HG03575 (cell line): ENCODE data around the gene PRCD.

ENCODE experiments used
- ATAC-seq: cut with Tn5 transposase; IDR thresholded peaks from one replicate; pipeline ENCODE4 v1.9.1; 2021; ENCODE audit not compliant: unreplicated experiment, insufficient number of reproducible peaks, low FRiP score; ENCODE audit errors: extremely low read depth

The PRCD gene

DNA sequence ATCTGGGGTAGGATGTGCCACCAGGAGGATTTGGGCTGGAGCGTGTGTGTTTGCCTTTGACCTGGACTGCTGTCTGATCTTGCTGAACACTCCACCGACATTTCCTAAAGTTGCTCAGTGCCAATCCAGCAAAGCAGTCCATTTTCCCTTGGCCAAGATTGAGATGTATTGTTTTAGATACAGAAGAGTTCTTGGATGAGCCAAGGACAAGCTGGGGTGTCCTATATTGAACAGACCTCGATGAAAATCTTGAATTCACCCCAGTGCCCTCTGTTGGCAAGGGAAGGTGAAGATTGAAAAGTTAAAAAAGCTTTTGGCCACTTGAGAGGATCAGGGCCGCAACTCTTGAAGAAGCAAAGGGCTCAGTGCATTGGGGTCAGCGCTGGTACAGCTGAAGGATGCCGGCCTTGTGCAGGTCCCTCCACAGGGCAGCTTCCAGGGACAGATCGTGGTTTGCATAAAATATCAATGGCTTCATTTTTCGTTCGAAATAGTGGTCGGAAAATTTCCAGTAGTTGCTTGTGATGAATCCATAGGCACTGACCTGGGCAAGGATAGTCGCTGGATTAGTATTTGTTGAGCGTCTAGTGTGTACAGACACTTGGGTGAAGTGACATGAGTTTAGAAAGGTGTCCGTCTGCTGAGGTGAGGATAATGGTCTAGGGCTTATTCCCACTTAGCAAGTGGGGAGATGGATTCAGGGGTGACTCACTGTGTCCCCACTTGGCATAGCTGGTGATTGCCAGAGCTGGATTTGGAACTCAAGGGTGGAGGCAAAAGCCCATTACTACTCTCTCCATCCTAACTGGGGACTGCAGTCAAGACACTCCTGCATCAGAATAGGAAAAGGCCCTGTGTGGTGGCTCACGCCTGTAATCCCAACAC lies 26.1 kb downstream of the PRCD start:
- no peak for ATAC-seq

DNA sequence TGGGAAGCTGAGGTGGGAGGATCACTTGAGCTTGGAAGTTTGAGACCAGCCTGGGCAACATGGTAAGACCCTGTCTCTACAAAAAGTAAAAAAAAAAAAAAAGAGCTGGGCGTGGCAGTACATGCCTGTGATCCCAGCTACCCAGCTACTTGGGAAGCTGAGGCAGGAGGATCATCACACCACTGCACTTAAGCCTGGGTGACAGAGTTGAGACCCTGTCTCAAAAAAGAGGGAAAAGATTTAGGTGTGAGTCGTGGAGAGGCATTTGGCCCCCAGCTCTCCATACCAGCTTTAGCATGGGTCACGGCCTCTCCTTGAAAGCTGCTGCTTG lies 26.7 kb downstream of the PRCD start:
- no peak for ATAC-seq

DNA sequence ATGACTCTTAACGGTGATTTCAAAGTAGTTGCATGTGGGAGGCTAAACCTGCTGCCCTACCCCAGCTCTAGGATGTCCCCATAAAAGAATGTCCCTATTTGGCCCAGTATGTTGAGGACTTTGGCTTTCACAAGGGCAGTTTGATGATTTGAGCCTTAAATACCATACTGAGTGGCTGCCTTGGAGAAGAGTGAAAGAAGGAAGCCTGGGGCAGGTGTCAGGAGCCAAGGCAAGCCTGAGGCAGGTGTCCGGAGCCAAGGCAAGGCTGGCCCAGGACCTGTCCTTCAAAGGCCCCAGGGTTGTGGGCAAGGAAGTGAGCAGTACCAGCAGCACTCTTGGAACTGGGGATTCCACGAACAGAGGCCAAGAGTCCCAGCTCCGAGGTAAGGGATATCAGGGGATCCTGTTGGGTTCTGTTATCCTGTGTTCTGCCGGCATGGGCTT lies 27.2 kb downstream of the PRCD start:
- ATAC-seq, result no peak

DNA sequence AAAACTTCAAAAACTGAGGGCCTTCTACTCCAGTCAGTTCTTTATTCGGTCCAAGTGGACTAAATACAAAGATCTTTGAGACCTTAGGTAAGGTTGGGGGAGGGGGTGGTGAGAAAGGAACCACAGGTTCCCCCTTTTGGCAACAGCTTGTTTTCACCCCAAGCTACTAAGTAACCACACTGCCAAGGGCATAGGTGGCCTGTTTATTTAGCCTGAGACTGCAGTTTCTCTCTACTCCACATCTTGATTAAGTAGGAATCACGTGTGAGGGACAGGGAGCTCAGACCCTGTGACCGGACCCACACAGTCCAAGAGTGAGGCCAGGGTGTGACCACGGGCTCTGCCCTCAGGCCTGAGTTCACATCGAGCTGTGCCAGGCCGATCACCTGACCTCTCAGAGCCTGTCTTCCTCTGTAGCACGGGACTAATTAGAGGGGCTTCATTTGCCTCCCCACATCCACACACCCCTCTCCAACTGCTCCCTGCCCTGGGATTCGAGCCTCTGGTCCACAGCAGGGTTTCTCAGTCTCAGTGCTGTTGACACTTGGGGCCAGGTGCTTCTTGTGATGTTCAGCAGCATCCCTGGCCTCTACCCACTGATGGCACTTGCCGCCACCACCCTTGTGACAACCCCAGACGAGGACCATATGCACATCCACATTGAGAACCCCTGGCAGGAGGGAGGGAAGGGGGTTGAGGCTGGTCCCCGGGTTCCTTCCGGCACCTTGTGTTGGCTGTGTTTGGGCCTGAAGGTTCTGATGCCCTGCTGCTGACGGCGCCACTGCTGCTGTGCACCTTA lies 28.0 kb downstream of the PRCD start:
- no peak for ATAC-seq

DNA sequence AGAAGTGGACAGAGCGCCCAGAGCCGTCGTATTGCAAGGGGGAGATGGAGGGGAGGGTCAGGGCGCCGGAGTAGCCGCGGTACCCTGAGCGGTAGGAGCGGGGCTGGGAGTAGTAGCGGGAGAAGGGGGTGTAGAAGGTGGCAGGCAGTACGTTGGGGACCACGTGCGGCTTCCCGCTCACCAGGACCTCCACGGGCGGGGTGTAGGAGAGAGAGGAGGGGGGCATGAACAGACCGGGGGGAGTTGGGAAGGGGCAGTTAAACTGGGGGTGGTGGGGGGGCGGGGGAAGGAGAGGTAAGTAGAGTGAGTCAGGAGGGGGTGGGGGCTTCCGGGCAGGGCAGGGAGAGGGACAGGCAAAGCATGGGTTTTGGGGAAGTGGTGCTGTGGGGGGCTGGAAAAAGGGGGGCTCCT lies 29.0 kb downstream of the PRCD start:
- no peak for ATAC-seq

DNA sequence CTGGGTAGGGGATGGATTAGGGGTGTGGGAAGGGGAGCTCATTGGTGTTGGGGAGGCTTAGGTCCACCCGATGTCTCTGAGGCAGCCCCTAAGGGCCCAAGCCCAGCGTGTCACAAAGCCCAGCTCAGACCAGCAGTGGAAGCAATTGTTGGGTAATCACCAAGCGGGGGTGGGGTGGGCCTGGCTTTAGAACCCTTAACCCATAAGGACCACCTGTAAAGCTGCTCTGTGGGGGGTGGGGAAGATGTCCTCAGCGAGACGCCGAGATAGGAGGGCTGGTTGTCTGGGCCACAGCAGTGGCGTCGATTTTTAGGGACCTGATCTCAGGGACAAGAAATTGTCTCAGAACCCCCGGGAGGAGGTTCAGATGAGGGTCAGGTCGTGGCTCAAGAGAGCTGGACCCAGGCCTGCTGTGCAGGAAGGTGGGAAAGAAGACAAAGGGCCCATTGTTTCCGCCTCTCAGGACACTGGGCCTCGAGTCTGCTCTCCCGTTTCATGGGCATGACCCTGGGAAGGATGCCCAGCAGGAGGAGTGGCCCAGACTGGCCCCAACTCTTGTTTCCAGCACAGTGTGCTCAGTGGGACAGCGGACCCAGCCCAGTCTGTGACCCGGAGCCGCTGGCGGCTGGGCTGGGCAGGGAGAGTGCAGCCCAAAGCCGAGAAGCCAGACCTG lies 29.9 kb downstream of the PRCD start:
- ATAC-seq, result no peak

DNA sequence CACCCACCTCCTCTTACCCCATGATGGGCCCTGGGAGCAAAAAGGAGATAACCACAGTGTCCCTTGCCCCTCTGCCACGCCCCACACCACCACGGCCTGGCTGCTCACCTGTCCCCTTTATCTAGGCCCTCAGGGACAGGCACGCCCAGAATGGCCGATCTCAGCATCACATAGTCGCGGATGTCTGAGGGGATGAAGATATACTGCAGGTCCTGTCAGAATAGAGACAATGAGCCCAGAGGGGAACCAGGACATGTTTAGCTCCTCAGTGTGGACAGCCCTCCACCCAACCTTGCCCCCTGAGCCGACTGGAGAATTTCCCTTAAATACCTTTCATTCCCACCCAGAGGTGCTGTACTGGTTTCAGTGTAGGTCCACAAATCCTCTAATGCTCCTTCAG lies 30.6 kb downstream of the PRCD start:
- ATAC-seq, result no peak

DNA sequence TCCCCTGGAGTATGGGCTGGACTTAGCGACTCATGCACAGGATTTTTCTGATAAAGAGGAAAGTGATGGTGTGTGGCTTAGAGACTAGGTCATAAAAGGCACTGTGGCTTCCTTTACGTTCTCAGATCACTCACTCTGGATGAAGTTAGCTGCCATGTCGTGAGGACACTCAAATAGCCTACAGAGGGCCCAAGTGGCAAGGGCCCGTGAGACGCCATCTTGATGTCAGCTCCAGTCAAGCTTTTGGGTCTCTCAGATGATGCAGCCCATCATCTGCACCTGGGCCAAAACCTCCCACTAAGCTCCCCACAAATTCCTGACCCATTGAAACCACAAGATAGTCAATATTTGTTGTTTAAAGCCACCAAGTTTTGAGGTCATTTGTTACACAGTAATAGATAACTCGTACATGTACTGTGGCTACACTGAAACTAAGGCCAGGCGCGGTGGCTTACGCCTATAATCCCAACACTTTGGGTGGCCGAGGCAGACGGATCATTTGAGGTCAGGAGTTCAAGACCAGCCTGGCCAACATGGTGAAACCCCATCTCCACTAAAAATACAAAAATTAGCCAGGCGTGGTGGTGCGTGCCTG lies 31.1 kb downstream of the PRCD start:
- no peak for ATAC-seq

DNA sequence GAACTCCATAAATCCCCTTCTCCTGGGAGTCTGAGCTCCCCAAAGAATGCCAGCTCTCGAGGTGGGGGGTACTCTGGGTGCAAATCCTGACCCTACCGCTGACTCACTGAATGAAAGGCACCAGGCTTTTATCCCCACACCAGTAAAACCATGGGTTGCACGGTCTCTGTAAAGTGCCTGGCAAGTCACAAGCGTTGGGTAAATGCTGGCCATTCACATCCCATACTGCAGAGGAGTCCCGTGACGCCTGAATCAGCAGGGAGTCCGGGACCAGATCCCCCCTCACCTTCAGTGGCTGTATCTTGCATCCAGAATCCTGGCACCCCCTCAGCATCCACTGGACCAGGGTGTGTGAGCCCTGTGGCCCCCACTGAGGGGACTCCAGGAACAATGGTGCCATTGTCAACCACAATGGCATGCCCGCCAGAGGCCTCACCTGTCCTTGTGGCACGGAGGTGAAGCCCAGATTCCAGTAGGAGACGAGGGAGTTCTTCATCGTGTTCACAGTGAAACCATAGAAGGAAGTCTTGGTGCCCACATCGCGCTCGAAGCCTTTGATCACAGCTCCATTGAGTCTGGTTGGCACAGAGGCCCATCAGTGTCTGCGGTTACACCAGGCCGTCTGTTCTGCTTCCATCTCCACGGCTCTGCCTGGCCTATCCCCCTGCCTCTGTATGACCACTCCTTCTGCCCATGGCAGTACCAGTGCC lies 32.5 kb downstream of the PRCD start:
- no peak for ATAC-seq

DNA sequence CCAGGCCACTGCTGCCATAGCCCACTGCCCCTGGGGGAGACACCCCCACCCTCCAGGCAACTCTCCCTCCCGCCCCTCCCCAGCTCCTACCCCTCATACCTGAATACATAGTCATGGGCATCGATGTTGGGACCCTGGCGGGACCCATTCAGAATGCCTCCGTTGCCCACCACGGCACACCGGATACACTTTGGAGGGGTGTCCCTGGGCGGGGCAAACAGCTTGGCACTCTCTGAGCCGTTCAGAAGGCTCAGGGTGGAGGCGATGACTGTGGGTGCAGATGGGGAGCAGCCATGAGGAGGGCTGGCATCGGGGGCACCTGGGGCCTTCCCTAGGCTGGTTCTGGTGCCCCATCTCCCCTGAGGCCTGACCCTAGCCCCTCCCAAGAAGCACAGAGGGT lies 33.3 kb downstream of the PRCD start:
- no peak for ATAC-seq

DNA sequence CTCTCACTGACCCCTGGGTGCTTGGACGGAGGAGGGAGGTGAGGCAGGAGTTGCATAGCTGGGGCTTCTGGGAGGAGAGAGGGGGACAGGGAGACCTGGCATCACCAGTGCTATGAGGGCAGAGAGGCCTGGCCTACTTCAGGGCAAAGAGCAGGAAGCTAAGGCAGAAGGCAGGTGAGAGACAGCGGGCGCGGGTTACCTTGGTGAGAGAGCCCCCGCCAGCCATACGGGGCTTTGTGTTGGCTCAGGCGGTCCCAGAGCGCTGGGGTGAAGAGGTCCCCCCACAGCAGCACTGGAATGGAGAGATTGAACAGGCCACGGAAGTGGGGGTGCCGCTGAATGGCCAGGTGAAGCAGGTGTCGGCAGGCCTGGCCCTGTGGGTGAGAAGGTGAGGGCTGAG lies 34.3 kb downstream of the PRCD start:
- no peak for ATAC-seq

DNA sequence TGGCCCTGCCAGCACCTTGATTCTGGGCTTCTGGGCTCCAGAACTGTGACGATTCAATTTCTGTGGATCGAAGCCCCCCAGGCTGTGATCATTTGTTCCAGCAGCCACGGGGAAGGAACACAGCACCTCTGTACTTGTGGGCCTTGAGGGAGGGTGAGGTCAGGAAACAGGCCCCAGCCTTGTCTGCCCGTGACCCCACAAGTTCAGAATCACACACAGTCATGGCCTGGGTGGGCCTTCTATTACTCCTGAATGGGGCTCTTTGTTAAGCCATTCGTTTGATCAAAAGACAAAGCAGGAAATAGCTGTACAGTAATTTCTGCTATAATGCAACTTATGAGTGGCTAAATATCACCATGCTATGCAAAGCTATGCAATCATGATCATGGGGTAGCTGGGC lies 35.7 kb downstream of the PRCD start:
- ATAC-seq, result no peak

DNA sequence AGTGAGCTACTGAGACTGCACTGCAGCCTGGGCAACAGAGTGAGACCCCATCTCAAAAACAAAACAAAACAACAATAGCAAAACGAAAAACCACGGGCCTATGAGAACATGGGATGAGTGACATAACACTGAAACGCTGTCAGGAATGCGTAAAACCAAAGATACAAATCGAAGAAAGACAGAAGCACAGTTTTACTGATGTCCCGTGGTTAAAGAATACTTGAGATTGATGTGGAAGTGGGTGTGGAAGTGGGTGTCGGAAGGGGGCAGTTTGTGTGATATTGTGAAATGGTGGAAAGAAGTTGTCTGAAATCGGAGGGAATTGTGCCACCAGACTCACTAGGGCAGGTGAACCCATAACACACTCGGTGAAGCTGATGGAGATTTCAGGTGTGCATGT lies 36.3 kb downstream of the PRCD start:
- ATAC-seq, result no peak

DNA sequence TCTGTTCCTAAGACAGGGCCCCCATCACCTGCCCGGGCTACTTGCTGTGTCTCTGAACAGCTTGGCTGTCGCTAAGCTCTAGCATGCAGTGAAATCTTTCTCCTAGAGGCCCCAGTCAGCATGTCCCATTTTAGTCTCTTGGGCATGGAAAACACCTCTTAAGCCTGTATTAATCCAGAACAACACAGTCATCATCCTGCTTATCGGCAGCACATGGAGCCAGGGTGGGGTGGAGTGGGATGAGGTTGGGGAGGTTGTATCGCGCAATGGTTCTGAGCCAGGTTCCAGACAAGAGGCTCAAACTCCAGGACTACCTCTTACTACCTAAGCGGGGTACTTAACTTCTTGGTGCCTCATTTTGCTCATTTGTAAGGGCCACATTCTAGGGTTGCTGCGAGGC lies 38.0 kb downstream of the PRCD start:
- no peak for ATAC-seq

DNA sequence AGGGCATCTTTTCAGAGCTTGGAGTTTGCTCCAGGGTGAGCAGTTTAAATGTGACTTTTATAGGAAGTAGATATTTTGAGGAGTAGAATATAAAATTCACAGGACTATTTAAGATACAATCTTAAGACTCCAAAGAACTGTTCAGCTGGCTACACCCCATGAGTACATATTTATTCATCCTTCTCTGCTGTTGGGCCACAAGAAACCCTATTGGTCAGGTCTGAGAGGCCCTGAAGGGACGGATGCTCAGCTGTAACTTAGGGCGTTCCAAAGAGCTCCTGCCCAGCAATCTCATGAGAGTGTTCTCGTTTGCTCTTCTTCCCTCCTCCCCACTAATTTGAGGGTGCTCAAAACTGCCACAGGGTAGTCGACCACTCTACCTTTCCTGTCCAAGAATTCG lies 38.5 kb downstream of the PRCD start:
- no peak for ATAC-seq

DNA sequence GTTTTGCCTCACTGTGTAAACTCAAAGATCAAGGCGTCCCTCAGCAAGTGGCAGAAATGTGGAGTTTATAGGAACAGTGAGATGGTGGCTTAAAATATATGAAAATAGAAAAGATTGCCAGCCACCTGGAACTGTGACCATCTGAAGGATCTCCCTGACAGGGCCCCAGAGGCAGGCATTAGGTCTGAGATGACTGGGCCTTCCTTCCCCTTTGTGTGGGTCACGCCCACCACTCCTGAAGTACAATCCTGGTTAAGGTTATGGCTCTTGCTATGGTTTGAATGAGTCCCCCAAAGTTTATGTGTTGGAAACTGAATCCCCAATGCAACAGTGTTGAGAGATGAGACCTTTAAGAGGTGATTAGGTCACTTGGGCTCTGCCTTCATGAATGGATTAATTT lies 39.4 kb downstream of the PRCD start:
- no peak for ATAC-seq

DNA sequence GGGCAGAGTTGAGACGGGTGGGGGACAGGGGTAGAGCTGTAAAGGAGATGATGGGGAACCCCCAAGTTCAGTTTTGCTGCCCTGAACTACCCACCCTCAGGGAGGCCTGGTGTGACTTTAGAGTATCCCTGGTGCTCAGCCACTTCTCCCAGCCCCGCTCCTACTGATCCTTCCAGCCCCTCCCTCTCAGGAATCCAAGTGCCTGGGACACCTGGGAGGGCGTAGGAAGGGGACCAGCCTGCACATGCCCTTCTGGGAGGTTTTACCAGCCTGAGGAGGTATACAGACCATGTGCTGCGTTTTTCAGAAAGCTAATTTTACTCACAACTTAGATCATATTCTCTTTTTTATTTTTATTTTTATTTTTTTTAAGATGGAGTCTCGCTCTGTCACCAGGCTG lies 41.7 kb downstream of the PRCD start:
- ATAC-seq, result no peak

DNA sequence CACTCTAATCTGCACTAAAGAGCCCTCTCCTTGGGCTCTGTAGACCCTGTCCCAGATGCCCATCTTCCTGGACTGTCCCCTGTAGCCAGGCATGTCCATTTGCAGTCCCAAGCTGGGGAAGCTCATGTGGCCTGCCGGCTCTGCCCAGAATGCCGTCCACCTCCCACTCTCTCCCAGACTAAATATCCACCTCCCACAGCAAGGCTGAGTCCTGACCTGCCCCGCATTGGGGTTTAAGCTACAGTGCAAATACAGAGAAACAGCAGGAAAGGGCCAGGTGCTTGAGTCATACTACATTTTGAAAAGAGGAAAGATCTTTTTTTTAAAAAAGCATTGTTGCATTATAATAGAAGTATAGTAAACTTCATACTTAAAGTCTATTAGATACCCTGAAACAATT lies 42.8 kb downstream of the PRCD start:
- no peak for ATAC-seq

DNA sequence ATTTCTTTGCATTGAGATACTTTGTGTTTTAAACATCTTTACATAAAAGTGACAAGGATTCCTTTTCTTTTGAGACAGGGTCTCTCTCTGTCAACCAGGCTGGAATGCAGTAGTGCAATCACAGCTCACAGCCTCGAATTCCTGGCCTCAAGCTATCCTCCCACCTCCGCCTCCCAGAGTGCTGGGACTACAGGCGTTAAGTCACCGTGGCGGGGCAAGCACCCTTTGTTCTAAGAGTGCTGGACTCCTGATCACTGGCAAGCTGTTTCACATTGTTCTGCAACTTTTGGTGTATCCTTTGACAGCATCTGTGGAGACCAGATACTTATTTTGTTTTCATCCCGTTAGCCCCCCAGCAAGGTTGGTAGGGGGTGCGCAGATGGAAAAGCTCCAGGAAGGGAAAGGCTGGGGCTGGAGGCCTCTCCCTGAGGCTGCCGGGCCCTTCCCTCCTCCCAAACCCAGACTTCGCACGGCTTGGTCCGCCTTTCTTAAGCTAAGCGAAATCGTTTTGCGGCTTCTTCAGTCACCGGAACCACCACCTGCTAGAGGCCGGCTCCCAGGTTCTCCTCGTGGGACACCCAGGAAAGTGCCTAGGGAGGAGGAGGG lies 44.7 kb downstream of the PRCD start:
- ATAC-seq, result no peak
